Thoracic aorta (tissue), 2 donors: ENCODE results near the gene NFIX. TPM values are rescaled to one million over a fixed set of nuclear protein-coding genes. Genes with fewer than 3 reads are reported as not detected.

ENCODE experiments used
- ATAC-seq: fragments of 150-250 bp; one replicate; pipeline ENCODE4 v1.8.0; 2017; ENCODE audit warnings: low read depth; ENCODE audit not compliant: insufficient number of reproducible peaks, low FRiP score
- DNase-seq: peaks from one replicate; pipeline ENCODE4 v3.0.0-alpha.2; 2020; ENCODE audit warnings: low spot score
- H3K27ac ChIP-seq, 2 donors: fragments of 200-600 bp; sonication (generic); 1 replicate in 1 of 2; 2 replicates in 1 of 2; pipeline ENCODE4 v1.5.1; 2016; ENCODE audit warnings: mild to moderate bottlenecking in 2 of 2, moderate library complexity in 2 of 2
- H3K27me3 ChIP-seq: fragments of 200-600 bp; sonication (generic); replicated peaks from 2 replicates; pipeline ENCODE4 v1.6.0; 2016; ENCODE audit warnings: mild to moderate bottlenecking; ENCODE audit not compliant: insufficient read depth
- H3K36me3 ChIP-seq: fragments of 200-600 bp; sonication (generic); one replicate; pipeline ENCODE4 v1.5.1; 2016
- H3K4me1 ChIP-seq, 2 donors: fragments of 200-600 bp; sonication (generic); 1 replicate in 1 of 2; 2 replicates in 1 of 2; pipeline versions ENCODE4 v1.5.1 to v1.6.0; 2016; ENCODE audit warnings: low read depth in 2 of 2, mild to moderate bottlenecking in 1 of 2; ENCODE audit not compliant: control insufficient read depth in 1 of 2
- H3K4me3 ChIP-seq: fragments of 200-600 bp; sonication (generic); 2 replicates; pipeline ENCODE4 v1.5.1; 2016; ENCODE audit warnings: mild to moderate bottlenecking
- H3K9me3 ChIP-seq: fragments of 200-600 bp; sonication (generic); 2 replicates; pipeline ENCODE4 v1.5.1; 2016
- total RNA-seq, 2 donors: library from RNA; depleted of rRNA; stranded (reverse); fragments of >200 nt; gene quantifications; one replicate each; pipeline versions ENCODE4 v1.1.0 to v1.2.3, GENCODE V29; 2016
- TF ChIP-seq, protein P1 (sequence below): fragments of 200-600 bp; sonication (generic); IDR thresholded peaks from one replicate; pipeline ENCODE4 v1.5.1; 2019; ENCODE audit warnings: antibody characterized with exemption

The NFIX gene
- total RNA-seq, 2 donors from 2014 or later: 126 to 145 TPM

GRCh38 chr19:12991296-12991695 is 4.0 kb upstream of the NFIX start:
- H3K36me3 ChIP-seq: no peaks in the 10 kb centered on the region
- TF ChIP-seq, protein P1, sequence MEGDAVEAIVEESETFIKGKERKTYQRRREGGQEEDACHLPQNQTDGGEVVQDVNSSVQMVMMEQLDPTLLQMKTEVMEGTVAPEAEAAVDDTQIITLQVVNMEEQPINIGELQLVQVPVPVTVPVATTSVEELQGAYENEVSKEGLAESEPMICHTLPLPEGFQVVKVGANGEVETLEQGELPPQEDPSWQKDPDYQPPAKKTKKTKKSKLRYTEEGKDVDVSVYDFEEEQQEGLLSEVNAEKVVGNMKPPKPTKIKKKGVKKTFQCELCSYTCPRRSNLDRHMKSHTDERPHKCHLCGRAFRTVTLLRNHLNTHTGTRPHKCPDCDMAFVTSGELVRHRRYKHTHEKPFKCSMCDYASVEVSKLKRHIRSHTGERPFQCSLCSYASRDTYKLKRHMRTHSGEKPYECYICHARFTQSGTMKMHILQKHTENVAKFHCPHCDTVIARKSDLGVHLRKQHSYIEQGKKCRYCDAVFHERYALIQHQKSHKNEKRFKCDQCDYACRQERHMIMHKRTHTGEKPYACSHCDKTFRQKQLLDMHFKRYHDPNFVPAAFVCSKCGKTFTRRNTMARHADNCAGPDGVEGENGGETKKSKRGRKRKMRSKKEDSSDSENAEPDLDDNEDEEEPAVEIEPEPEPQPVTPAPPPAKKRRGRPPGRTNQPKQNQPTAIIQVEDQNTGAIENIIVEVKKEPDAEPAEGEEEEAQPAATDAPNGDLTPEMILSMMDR: no peak
- H3K4me1 ChIP-seq: no peaks in the 10 kb centered on the region
- H3K4me3 ChIP-seq: no peak overlapping the region
- H3K27ac ChIP-seq: no peak overlapping the region
- no peaks in the 10 kb centered on the region for H3K9me3 ChIP-seq
- DNase-seq: no peak
- no peaks in the 10 kb centered on the region for H3K27me3 ChIP-seq
- no peak for ATAC-seq

- ATAC-seq (no peak), DNase-seq (no peak)
- Histone ChIP-seq H3K27me3 (no peaks in the 10 kb centered on the region), H3K4me3 (no peak overlapping the region), H3K9me3 (no peaks in the 10 kb centered on the region), H3K36me3 (no peaks in the 10 kb centered on the region), H3K27ac (no peak overlapping the region), H3K4me1 (peaks cover 3 to 11% of the 10 kb centered on the region in 2 donors)
- TF ChIP-seq, protein P1: no peak
Observed at GRCh38 chr19:12992729-12993128, 2.5 kb upstream of the NFIX start.

DNA sequence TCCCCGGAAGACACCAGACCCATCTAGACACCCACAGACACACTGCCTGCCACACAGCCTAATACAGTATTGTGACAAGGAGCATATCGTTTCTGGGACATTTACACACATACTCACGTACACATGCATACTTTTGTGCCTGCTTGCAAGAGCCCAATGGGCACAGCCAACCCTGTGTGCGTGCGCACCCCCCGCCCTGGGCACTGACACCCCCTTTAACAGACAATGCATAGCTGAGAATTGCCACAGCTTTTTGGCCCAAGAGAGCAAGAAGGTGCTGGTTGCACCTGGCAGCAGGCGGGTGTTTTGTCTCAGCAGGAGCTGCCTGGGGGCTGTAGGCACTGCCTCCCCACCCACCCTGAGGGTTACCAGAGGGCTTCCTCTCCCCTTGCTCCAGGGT is 1.7 kb upstream of the NFIX start:
- Histone ChIP-seq H3K4me3 (no peak overlapping the region), H3K36me3 (no peaks in the 10 kb centered on the region), H3K27me3 (no peaks in the 10 kb centered on the region), H3K9me3 (no peaks in the 10 kb centered on the region), H3K4me1 (peaks cover 4 to 19% of the 10 kb centered on the region in 2 donors), H3K27ac (no peak overlapping the region)
- ATAC-seq (no peak), DNase-seq (no peak)
- TF ChIP-seq, protein P1: no peak

- H3K9me3 ChIP-seq: no peaks in the 10 kb centered on the region
- H3K27ac ChIP-seq: peak overlapping the region; percentile 94 to 99
- H3K4me1 ChIP-seq: peaks cover 7 to 41% of the 10 kb centered on the region in 2 donors
- no peak for ATAC-seq
- no peak for DNase-seq
- TF ChIP-seq, protein P1: no peak
- H3K36me3 ChIP-seq: no peaks in the 10 kb centered on the region
- H3K4me3 ChIP-seq: peak overlapping the region; percentile 93
- no peaks in the 10 kb centered on the region for H3K27me3 ChIP-seq
Observed at GRCh38 chr19:12995596-12996405, 526 bp downstream of the NFIX start.

DNA sequence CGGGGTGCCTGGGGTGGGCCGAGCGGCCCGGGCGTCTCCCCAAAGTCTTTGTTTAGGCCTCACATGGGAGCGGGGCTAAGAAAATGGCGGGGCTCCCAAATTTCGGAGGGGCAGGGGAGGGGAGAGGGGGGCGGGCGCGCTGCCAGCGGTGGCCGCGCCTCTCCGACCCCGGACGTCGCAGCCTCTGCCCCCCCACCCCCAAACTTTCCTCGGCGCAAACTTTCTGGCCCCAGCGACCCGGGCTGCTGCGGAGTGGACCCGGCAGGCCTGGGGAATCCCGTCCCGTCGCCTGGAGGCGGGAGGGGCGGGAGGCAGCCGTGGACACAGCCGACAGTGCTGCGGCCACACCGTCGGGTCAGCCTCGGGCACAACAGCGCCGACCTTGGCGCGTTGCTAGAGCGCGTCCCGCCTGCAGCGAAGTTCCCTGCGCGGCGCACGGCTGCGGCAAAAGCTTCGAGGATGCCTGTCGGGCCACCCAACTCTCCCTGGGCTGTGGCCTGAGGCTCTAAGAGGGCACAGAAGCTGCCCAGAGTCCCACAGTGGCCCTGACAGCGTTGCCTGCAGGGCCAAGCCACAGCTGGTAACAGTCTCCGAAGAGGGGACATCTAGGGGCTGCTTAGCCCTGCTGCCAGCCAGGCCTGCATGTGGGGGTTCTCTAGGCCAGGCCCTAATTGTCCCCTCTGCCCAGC is 1.3 kb downstream of the NFIX start:
- TF ChIP-seq, protein P1: no peak
- Histone ChIP-seq H3K9me3 (no peaks in the 10 kb centered on the region), H3K36me3 (no peaks in the 10 kb centered on the region), H3K27ac (peak overlapping the region; percentile 94 to 99), H3K4me1 (peaks cover 12 to 49% of the 10 kb centered on the region in 2 donors), H3K4me3 (peak overlapping the region; percentile 93), H3K27me3 (no peaks in the 10 kb centered on the region)
- DNase-seq: no peak
- no peak for ATAC-seq
